Measurements from ENCODE around the gene CACNA1E.

Gene CACNA1E

DNA sequence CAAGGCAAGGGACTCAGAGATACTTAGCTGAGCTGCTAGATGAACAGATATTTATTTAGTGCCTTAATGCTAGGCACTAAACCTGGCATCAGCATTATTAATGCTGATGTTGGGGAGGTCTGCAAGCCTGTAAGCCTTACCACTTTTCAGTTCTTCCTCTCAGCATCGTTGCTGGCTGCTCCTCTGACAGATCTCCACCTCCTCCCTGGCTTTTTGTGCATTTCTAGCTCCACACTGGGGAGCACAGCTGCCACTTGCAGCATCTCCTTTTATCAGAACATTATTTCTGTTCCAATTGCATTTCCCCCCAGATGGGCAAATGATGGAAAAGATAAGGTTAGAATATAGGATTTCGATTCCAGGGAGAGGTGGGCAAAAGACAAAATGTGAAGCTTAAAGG lies 34.8 kb downstream of the CACNA1E start (continued):
- TF ChIP-seq, protein P1, sequence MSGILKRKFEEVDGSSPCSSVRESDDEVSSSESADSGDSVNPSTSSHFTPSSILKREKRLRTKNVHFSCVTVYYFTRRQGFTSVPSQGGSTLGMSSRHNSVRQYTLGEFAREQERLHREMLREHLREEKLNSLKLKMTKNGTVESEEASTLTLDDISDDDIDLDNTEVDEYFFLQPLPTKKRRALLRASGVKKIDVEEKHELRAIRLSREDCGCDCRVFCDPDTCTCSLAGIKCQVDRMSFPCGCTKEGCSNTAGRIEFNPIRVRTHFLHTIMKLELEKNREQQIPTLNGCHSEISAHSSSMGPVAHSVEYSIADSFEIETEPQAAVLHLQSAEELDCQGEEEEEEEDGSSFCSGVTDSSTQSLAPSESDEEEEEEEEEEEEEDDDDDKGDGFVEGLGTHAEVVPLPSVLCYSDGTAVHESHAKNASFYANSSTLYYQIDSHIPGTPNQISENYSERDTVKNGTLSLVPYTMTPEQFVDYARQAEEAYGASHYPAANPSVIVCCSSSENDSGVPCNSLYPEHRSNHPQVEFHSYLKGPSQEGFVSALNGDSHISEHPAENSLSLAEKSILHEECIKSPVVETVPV (CRISPR knock-in tag; IDR thresholded peaks at IDR 0.05): no peak
- TF ChIP-seq ZNF565 (CRISPR knock-in tag; conservative IDR thresholded peaks at IDR 0.05; ENCODE audit: low read depth) (no peak), CSDC2 (CRISPR knock-in tag; IDR thresholded peaks at IDR 0.05) (no peak), ZNF8 (CRISPR knock-in tag; IDR thresholded peaks at IDR 0.05) (no peak), ESRRG (CRISPR knock-in tag; IDR thresholded peaks at IDR 0.05) (no peak), TCF4 (CRISPR knock-in tag; IDR thresholded peaks at IDR 0.05; ENCODE audit: borderline replicate concordance) (no peak), RARB (CRISPR knock-in tag; IDR thresholded peaks at IDR 0.05) (no peak)
- TF ChIP-seq, protein P2, sequence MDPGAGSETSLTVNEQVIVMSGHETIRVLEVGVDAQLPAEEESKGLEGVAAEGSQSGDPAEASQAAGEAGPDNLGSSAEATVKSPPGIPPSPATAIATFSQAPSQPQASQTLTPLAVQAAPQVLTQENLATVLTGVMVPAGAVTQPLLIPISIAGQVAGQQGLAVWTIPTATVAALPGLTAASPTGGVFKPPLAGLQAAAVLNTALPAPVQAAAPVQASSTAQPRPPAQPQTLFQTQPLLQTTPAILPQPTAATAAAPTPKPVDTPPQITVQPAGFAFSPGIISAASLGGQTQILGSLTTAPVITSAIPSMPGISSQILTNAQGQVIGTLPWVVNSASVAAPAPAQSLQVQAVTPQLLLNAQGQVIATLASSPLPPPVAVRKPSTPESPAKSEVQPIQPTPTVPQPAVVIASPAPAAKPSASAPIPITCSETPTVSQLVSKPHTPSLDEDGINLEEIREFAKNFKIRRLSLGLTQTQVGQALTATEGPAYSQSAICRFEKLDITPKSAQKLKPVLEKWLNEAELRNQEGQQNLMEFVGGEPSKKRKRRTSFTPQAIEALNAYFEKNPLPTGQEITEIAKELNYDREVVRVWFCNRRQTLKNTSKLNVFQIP (CRISPR knock-in tag; IDR thresholded peaks at IDR 0.05; ENCODE audit: borderline replicate concordance, low read depth): no peak

DNA sequence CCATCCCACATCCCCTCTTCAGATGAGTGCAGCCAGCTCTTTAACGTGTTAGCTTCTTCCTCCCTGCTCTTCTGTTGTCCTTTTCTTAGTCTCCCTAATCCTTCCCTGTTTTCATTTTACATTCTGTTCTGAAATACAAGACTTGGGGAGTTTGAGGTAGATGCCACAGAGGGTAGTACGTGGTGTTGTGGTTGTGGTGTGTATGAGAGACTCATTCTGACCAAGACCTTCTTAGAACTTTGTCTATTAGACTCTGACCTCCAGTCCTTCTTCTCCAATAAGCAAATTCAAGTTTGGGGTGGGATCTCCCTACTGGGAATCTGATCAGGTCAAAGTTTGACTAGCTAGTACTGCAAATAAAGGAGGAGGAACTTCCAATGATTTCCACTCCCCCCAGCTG lies 39.5 kb downstream of the CACNA1E start:
- TF ChIP-seq ZFP3 (CRISPR knock-in tag; IDR thresholded peaks at IDR 0.05): no peak
- no peak for TF ChIP-seq ESRRG (CRISPR knock-in tag; IDR thresholded peaks at IDR 0.05)
- no peak for TF ChIP-seq ZNF565 (CRISPR knock-in tag; conservative IDR thresholded peaks at IDR 0.05; ENCODE audit: low read depth)
- no peak for TF ChIP-seq ZNF8 (CRISPR knock-in tag; IDR thresholded peaks at IDR 0.05)
- TF ChIP-seq, protein P3, sequence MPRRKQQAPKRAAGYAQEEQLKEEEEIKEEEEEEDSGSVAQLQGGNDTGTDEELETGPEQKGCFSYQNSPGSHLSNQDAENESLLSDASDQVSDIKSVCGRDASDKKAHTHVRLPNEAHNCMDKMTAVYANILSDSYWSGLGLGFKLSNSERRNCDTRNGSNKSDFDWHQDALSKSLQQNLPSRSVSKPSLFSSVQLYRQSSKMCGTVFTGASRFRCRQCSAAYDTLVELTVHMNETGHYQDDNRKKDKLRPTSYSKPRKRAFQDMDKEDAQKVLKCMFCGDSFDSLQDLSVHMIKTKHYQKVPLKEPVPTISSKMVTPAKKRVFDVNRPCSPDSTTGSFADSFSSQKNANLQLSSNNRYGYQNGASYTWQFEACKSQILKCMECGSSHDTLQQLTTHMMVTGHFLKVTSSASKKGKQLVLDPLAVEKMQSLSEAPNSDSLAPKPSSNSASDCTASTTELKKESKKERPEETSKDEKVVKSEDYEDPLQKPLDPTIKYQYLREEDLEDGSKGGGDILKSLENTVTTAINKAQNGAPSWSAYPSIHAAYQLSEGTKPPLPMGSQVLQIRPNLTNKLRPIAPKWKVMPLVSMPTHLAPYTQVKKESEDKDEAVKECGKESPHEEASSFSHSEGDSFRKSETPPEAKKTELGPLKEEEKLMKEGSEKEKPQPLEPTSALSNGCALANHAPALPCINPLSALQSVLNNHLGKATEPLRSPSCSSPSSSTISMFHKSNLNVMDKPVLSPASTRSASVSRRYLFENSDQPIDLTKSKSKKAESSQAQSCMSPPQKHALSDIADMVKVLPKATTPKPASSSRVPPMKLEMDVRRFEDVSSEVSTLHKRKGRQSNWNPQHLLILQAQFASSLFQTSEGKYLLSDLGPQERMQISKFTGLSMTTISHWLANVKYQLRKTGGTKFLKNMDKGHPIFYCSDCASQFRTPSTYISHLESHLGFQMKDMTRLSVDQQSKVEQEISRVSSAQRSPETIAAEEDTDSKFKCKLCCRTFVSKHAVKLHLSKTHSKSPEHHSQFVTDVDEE (CRISPR knock-in tag; IDR thresholded peaks at IDR 0.05): no peak
- TF ChIP-seq CSDC2 (CRISPR knock-in tag; IDR thresholded peaks at IDR 0.05): no peak
- TF ChIP-seq PPARA (CRISPR knock-in tag; IDR thresholded peaks at IDR 0.05; ENCODE audit: borderline replicate concordance): no peak
- no peak for TF ChIP-seq TOX (CRISPR knock-in tag; IDR thresholded peaks at IDR 0.05; ENCODE audit: borderline replicate concordance)
- no peak for TF ChIP-seq ISL1 (CRISPR knock-in tag; IDR thresholded peaks at IDR 0.05)
- TF ChIP-seq, protein P4, sequence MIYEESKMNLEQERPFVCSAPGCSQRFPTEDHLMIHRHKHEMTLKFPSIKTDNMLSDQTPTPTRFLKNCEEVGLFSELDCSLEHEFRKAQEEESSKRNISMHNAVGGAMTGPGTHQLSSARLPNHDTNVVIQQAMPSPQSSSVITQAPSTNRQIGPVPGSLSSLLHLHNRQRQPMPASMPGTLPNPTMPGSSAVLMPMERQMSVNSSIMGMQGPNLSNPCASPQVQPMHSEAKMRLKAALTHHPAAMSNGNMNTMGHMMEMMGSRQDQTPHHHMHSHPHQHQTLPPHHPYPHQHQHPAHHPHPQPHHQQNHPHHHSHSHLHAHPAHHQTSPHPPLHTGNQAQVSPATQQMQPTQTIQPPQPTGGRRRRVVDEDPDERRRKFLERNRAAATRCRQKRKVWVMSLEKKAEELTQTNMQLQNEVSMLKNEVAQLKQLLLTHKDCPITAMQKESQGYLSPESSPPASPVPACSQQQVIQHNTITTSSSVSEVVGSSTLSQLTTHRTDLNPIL (CRISPR knock-in tag; IDR thresholded peaks at IDR 0.05; ENCODE audit: low read depth): no peak
- TF ChIP-seq BACH2 (CRISPR knock-in tag; IDR thresholded peaks at IDR 0.05; ENCODE audit: borderline replicate concordance): no peak
- TF ChIP-seq SNAI2 (CRISPR knock-in tag; IDR thresholded peaks at IDR 0.05): no peak
- no peak for TF ChIP-seq GLIS3 (CRISPR knock-in tag; IDR thresholded peaks at IDR 0.05)
- TF ChIP-seq ARNTL (CRISPR knock-in tag; IDR thresholded peaks at IDR 0.05; ENCODE audit: borderline replicate concordance, low read depth): no peak
- TF ChIP-seq, protein P2 (CRISPR knock-in tag; IDR thresholded peaks at IDR 0.05; ENCODE audit: borderline replicate concordance, low read depth): no peak
- TF ChIP-seq OSR1 (CRISPR knock-in tag; IDR thresholded peaks at IDR 0.05): no peak
- TF ChIP-seq, protein P1 (CRISPR knock-in tag; IDR thresholded peaks at IDR 0.05): no peak
- no peak for TF ChIP-seq RARB (CRISPR knock-in tag; IDR thresholded peaks at IDR 0.05)
- no peak for TF ChIP-seq ZNF70 (CRISPR knock-in tag; IDR thresholded peaks at IDR 0.05)
- no peak for ATAC-seq

Measured in SK-N-SH treated with all-trans-retinoic acid at 6 μM for 48 hours (cell line).